ENCODE data around the gene FAM53B. TPM values are rescaled to one million over a fixed set of nuclear protein-coding genes. Genes with fewer than 3 reads are reported as not detected.

The FAM53B gene
- total and polyA plus RNA-seq, 2 experiments from 2014 or later: 2.1 to 10.1 TPM

- in situ Hi-C loops (cut with MboI): no loop called here
- Histone ChIP-seq H3F3A (ENCODE audit: insufficient read depth) (no peaks in the 10 kb centered on the region), H4K20me1 (ENCODE audit: insufficient read depth) (no peaks in the 10 kb centered on the region), H3K4me3 (no peak overlapping the region), H3K36me3 (ENCODE audit: low read depth) (no peaks in the 10 kb centered on the region), H2AFZ (no peak overlapping the region), H3K9ac (no peak overlapping the region), H3K9me3 (ENCODE audit: low read depth) (no peaks in the 10 kb centered on the region), H3K4me2 (ENCODE audit: unreplicated experiment) (no peak overlapping the region), H3K9me2 (ENCODE audit: insufficient read depth) (no peaks in the 10 kb centered on the region), H3K27me3 (replicated peaks; ENCODE audit: insufficient read depth) (no peaks in the 10 kb centered on the region), H3K4me1 (ENCODE audit: insufficient read depth) (no peaks in the 10 kb centered on the region), H3K79me2 (ENCODE audit: insufficient read depth) (no peaks in the 10 kb centered on the region), H3K27ac (0 out of 2 replicates have a peak overlapping the region, but pooled peaks have one; percentile 15)
- 77 to 78% methylated on average over 7 of the region's 7 CpGs for WGBS, 2 experiments (ENCODE audit: low coverage in 1 of 2, low lambda C conversion rate in 2 of 2, missing lambda C conversion rate in 2 of 2)
- TF ChIP-seq EZH2 (IDR thresholded peaks at IDR 0.05; ENCODE audit: insufficient read depth, poor library complexity, severe bottlenecking): no peak
- no peak for TF ChIP-seq EZH2phosphoT487 (IDR thresholded peaks at IDR 0.05; ENCODE audit: insufficient read depth, low read depth)
- no peak for DNase-seq
Observed at GRCh38 chr10:124654686-124655085, 89.5 kb downstream of the FAM53B start.

GRCh38 chr10:124653811-124654651 lies 90.1 kb downstream of the FAM53B start:
- H4K20me1 ChIP-seq (ENCODE audit: insufficient read depth): no peaks in the 10 kb centered on the region
- no peak for TF ChIP-seq EZH2 (IDR thresholded peaks at IDR 0.05; ENCODE audit: insufficient read depth, poor library complexity, severe bottlenecking)
- no peak for TF ChIP-seq EZH2phosphoT487 (IDR thresholded peaks at IDR 0.05; ENCODE audit: insufficient read depth, low read depth)
- no peak overlapping the region for H3K9ac ChIP-seq
- H3K4me3 ChIP-seq: no peak overlapping the region
- H3K27ac ChIP-seq: 0 out of 2 replicates have a peak overlapping the region, but pooled peaks have one; percentile 15
- no peaks in the 10 kb centered on the region for H3K9me2 ChIP-seq (ENCODE audit: insufficient read depth)
- WGBS, 2 experiments (ENCODE audit: low coverage in 1 of 2, low lambda C conversion rate in 2 of 2, missing lambda C conversion rate in 2 of 2): 67% methylated on average over 17 of the region's 17 CpGs
- H2AFZ ChIP-seq: no peak overlapping the region
- H3K4me1 ChIP-seq (ENCODE audit: insufficient read depth): no peaks in the 10 kb centered on the region
- no peaks in the 10 kb centered on the region for H3K27me3 ChIP-seq (replicated peaks; ENCODE audit: insufficient read depth)
- H3F3A ChIP-seq (ENCODE audit: insufficient read depth): no peaks in the 10 kb centered on the region
- peak; percentile 36 for DNase-seq
- no peaks in the 10 kb centered on the region for H3K9me3 ChIP-seq (ENCODE audit: low read depth)
- in situ Hi-C loops (cut with MboI): no loop called here
- H3K4me2 ChIP-seq (ENCODE audit: unreplicated experiment): no peak overlapping the region
- H3K79me2 ChIP-seq (ENCODE audit: insufficient read depth): no peaks in the 10 kb centered on the region
- no peaks in the 10 kb centered on the region for H3K36me3 ChIP-seq (ENCODE audit: low read depth)

GRCh38 chr10:124653311-124653710 lies 90.9 kb downstream of the FAM53B start:
- no peak overlapping the region for H3K4me2 ChIP-seq (ENCODE audit: unreplicated experiment)
- H3K4me1 ChIP-seq (ENCODE audit: insufficient read depth): no peaks in the 10 kb centered on the region
- H3K9ac ChIP-seq: no peak overlapping the region
- H4K20me1 ChIP-seq (ENCODE audit: insufficient read depth): no peaks in the 10 kb centered on the region
- H3K36me3 ChIP-seq (ENCODE audit: low read depth): no peaks in the 10 kb centered on the region
- no peaks in the 10 kb centered on the region for H3K9me3 ChIP-seq (ENCODE audit: low read depth)
- no peaks in the 10 kb centered on the region for H3F3A ChIP-seq (ENCODE audit: insufficient read depth)
- no peaks in the 10 kb centered on the region for H3K27me3 ChIP-seq (replicated peaks; ENCODE audit: insufficient read depth)
- H3K4me3 ChIP-seq: no peak overlapping the region
- H3K79me2 ChIP-seq (ENCODE audit: insufficient read depth): no peaks in the 10 kb centered on the region
- H2AFZ ChIP-seq: no peak overlapping the region
- WGBS, 2 experiments (ENCODE audit: low coverage in 1 of 2, low lambda C conversion rate in 2 of 2, missing lambda C conversion rate in 2 of 2): 63 to 68% methylated on average over 7 of the region's 7 CpGs
- no peak overlapping the region for H3K27ac ChIP-seq
- H3K9me2 ChIP-seq (ENCODE audit: insufficient read depth): no peaks in the 10 kb centered on the region
- in situ Hi-C loops (cut with MboI): no loop called here
- no peak for DNase-seq
- no peak for TF ChIP-seq EZH2 (IDR thresholded peaks at IDR 0.05; ENCODE audit: insufficient read depth, poor library complexity, severe bottlenecking)
- TF ChIP-seq EZH2phosphoT487 (IDR thresholded peaks at IDR 0.05; ENCODE audit: insufficient read depth, low read depth): no peak

GRCh38 chr10:124652701-124653100 lies 91.5 kb downstream of the FAM53B start:
- Histone ChIP-seq H3K9ac (no peak overlapping the region), H3K27ac (no peak overlapping the region), H3K9me2 (ENCODE audit: insufficient read depth) (no peaks in the 10 kb centered on the region), H4K20me1 (ENCODE audit: insufficient read depth) (no peaks in the 10 kb centered on the region), H3K4me1 (ENCODE audit: insufficient read depth) (peaks cover 5% of the 10 kb centered on the region), H3K36me3 (ENCODE audit: low read depth) (no peaks in the 10 kb centered on the region), H3K4me3 (no peak overlapping the region), H3K4me2 (ENCODE audit: unreplicated experiment) (no peak overlapping the region), H3K79me2 (ENCODE audit: insufficient read depth) (no peaks in the 10 kb centered on the region), H2AFZ (no peak overlapping the region), H3K9me3 (ENCODE audit: low read depth) (no peaks in the 10 kb centered on the region), H3F3A (ENCODE audit: insufficient read depth) (no peaks in the 10 kb centered on the region), H3K27me3 (replicated peaks; ENCODE audit: insufficient read depth) (no peaks in the 10 kb centered on the region)
- TF ChIP-seq EZH2phosphoT487 (IDR thresholded peaks at IDR 0.05; ENCODE audit: insufficient read depth, low read depth) (no peak), EZH2 (IDR thresholded peaks at IDR 0.05; ENCODE audit: insufficient read depth, poor library complexity, severe bottlenecking) (no peak)
- 92 to 96% methylated on average over 8 of the region's 8 CpGs for WGBS, 2 experiments (ENCODE audit: low coverage in 1 of 2, low lambda C conversion rate in 2 of 2, missing lambda C conversion rate in 2 of 2)
- no peak for DNase-seq
- in situ Hi-C loops (cut with MboI): no loop called here
